Heart left ventricle (tissue), 16 donors: ENCODE data around the gene STIL. TPM values are rescaled to one million over a fixed set of nuclear protein-coding genes. Genes with fewer than 3 reads are reported as not detected.

ENCODE experiments used
- ATAC-seq, 4 donors: fragments of 200-7000 bp; cut with Tn5 transposase; one replicate each; pipeline ENCODE4 v1.9.1; 2020 to 2022; ENCODE audit warnings: moderate library complexity in 4 of 4, mild to moderate bottlenecking in 3 of 4, moderate number of reproducible peaks in 1 of 4
- DNase-seq, 5 donors: peaks; one replicate each; pipeline ENCODE4 v3.0.0-alpha.2; 2020
- H3K27ac ChIP-seq, 12 donors: fragments of 200-600 bp; sonication (generic) in 4 of 12; one replicate each; pipeline versions ENCODE4 v1.5.0 to v1.8.0; 2016 to 2022; ENCODE audit warnings: mild to moderate bottlenecking in 2 of 12
- H3K27me3 ChIP-seq, 9 donors: fragments of 200-600 bp; sonication (generic) in 2 of 9; one replicate each; pipeline versions ENCODE4 v1.5.1 to v1.8.0; 2016 to 2022; ENCODE audit warnings: mild to moderate bottlenecking in 3 of 9
- H3K36me3 ChIP-seq, 9 donors: fragments of 200-600 bp; sonication (generic) in 2 of 9; one replicate each; pipeline versions ENCODE4 v1.5.0 to v1.8.0; 2018 to 2022; ENCODE audit warnings: mild to moderate bottlenecking in 2 of 9
- H3K4me1 ChIP-seq, 12 donors: fragments of 200-600 bp; sonication (generic) in 4 of 12; one replicate each; pipeline versions ENCODE4 v1.5.0 to v1.8.0; 2016 to 2022; ENCODE audit warnings: mild to moderate bottlenecking in 3 of 12
- H3K4me3 ChIP-seq, 12 donors: fragments of 200-600 bp; sonication (generic) in 4 of 12; one replicate each; pipeline versions ENCODE4 v1.5.0 to v1.8.0; 2017 to 2022; ENCODE audit warnings: mild to moderate bottlenecking in 9 of 12, moderate library complexity in 4 of 12
- H3K9me3 ChIP-seq, 12 donors: fragments of 200-600 bp; sonication (generic) in 4 of 12; one replicate each; pipeline versions ENCODE4 v1.5.0 to v1.8.0; 2016 to 2022; ENCODE audit warnings: mild to moderate bottlenecking in 1 of 12
- POLR2A ChIP-seq, 2 donors: fragments of 450-650 bp; IDR thresholded peaks; one replicate each; pipeline ENCODE4 v1.6.1; 2017; ENCODE audit warnings: antibody characterized with exemption in 2 of 2, mild to moderate bottlenecking in 2 of 2, moderate library complexity in 2 of 2
- WGBS, 4 donors: extraction: QIAGEN DNeasy Blood & Tissue Kit in 2 of 4; methylation state at CpG; one replicate each; pipeline versions ENCODE4 v1.1.5 to v1.1.7; 2013 to 2018; 5-methylcytosine and 5-hydroxymethylcytosine counted together
- intact Hi-C, 10 donors: fragments of 100-400 bp; cut with DNase I; formaldehyde crosslinking; loops; one replicate each; pipeline versions ENCODE4 v1.11.1 to v1.14.2; 2022
- polyA plus RNA-seq, 2 donors: library from polyadenylated mRNA; stranded (reverse); fragments of 200-250 nt; gene quantifications; one replicate each; pipeline ENCODE4 v1.2.3, GENCODE V29; 2013
- total RNA-seq, 9 donors: library from RNA; depleted of rRNA in 2 of 9; stranded (reverse); fragments of >200 nt in 2 of 9; fragmentation: NEBNext Ultra II Directional in 3 of 9; extraction: Animal tissue kit (Norgen Biotek cat#: 25700) in 3 of 9; gene quantifications; one replicate each; pipeline versions ENCODE4 v1.1.0 to v1.2.4, GENCODE V29; 2016 to 2023
- TF ChIP-seq, protein P1 (sequence below), 12 donors: fragments of 200-600 bp; sonication (generic) in 4 of 12; IDR thresholded peaks; one replicate each; pipeline versions ENCODE4 v1.5.0 to v1.8.0; 2018 to 2022; ENCODE audit warnings: antibody characterized with exemption in 12 of 12, mild to moderate bottlenecking in 5 of 12
- donor health status: ischemic (EF 13 %, LVEDD 7.1; RV severe dilation, severe dysfunction).
- donor health status: healthy with polysubstance abuse.
- donor health status: DM: no; HTN: yes; CAD: no.
- donor health status: DM: no; HTN: no; CAD: no.
- donor health status: ischemic (EF 25% LVEDD 6.9; RV normal size, moderate dysfunction).
- donor health status: ischemic (EF 25% LVEDD 5.7; RV mildly dilated, moderate dysfunction).
- donor health status: healthy.
- donor health status: DM: yes; HTN: yes; CAD: no.
- donor health status: ischemic (EF 35%, LVEDD 5.7; RV mildly dilated, moderate dysfunction).
- donor health status: nonischemic (EF 11% LVEDD 7.7; RV severe dilation, severe dysfunction).
- donor health status: DM: yes; HTN: yes; CAD: no.
- donor health status: PGD.
- donor health status: ischemic (EF 29% LVEDD 5.4; RV normal size, mild dysfunction).
- donor health status: nonischemic (EF 23%, LVEDD 6.1; RV moderate dilation, normal function).

Gene STIL
- total and polyA plus RNA-seq, 11 donors = 0.19 to 3.1 (median 0.60) TPM

DNA sequence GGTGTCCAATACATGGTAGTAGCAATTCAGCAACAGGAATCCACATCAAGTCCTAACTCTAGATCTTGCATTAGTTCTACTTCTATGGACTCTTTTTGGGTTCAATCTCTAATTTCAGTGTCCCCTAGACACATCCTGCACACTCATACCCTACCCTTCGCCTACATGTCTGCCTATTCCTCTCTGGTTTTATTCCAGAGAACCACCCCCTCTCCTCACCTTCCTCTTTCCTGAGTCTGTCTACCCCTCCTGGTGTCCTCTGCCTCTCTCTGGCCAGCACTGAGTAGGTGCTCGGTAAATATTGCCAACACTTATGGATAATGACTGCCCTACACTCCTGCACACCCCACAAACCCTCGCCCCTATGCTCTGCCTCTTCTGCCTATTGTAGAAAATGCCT is 91.5 kb downstream of the STIL start:
- Histone ChIP-seq H3K36me3 (peaks cover 0 to 5% (median 0%) of the 10 kb centered on the region in 9 donors), H3K9me3 (no peaks in the 10 kb centered on the region), H3K27ac (no peak overlapping the region), H3K4me1 (peaks cover 0 to 42% (median 17%) of the 10 kb centered on the region in 12 donors), H3K27me3 (peaks cover 15 to 58% (median 41%) of the 10 kb centered on the region in 9 donors), H3K4me3 (no peak overlapping the region)
- intact Hi-C loops = no loop called here
- DNase-seq (no peak), ATAC-seq (no peak)
- TF ChIP-seq, protein P1, sequence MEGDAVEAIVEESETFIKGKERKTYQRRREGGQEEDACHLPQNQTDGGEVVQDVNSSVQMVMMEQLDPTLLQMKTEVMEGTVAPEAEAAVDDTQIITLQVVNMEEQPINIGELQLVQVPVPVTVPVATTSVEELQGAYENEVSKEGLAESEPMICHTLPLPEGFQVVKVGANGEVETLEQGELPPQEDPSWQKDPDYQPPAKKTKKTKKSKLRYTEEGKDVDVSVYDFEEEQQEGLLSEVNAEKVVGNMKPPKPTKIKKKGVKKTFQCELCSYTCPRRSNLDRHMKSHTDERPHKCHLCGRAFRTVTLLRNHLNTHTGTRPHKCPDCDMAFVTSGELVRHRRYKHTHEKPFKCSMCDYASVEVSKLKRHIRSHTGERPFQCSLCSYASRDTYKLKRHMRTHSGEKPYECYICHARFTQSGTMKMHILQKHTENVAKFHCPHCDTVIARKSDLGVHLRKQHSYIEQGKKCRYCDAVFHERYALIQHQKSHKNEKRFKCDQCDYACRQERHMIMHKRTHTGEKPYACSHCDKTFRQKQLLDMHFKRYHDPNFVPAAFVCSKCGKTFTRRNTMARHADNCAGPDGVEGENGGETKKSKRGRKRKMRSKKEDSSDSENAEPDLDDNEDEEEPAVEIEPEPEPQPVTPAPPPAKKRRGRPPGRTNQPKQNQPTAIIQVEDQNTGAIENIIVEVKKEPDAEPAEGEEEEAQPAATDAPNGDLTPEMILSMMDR (IDR thresholded peaks at IDR 0.05) = no peak
- TF ChIP-seq POLR2A (IDR thresholded peaks at IDR 0.05) = no peak
- 79 to 89% (median 88%) methylated on average over 3 of the region's 3 CpGs for WGBS, 4 donors

GRCh38 chr1:47219590-47220220 is 94.2 kb downstream of the STIL start:
- 87 to 91% (median 90%) methylated on average over 19 to 29 of the region's 29 CpGs for WGBS, 4 donors
- ATAC-seq = no peak

GRCh38 chr1:47219001-47219400 is 94.9 kb downstream of the STIL start:
- ATAC-seq (no peak), DNase-seq (no peak)
- no peaks in the 10 kb centered on the region for H3K9me3 ChIP-seq
- TF ChIP-seq POLR2A (IDR thresholded peaks at IDR 0.05) = no peak
- TF ChIP-seq, protein P1 (IDR thresholded peaks at IDR 0.05) = no peak
- no peak overlapping the region for H3K27ac ChIP-seq
- H3K27me3 ChIP-seq = peaks cover 0 to 24% (median 9%) of the 10 kb centered on the region in 9 donors
- intact Hi-C loops = no loop called here
- WGBS, 4 donors = 87 to 92% (median 89%) methylated on average over 4 of the region's 4 CpGs
- H3K4me3 ChIP-seq = no peak overlapping the region
- H3K36me3 ChIP-seq = peaks cover 0 to 5% (median 0%) of the 10 kb centered on the region in 9 donors
- H3K4me1 ChIP-seq = peaks cover 0 to 10% (median 0%) of the 10 kb centered on the region in 12 donors

More at GRCh38 chr1:47219590-47220220, 94.2 kb downstream of the STIL start:
- Histone ChIP-seq H3K36me3 (peaks cover 0 to 5% (median 0%) of the 10 kb centered on the region in 9 donors), H3K9me3 (no peaks in the 10 kb centered on the region), H3K27ac (no peak overlapping the region), H3K4me1 (peaks cover 0 to 14% (median under 1%) of the 10 kb centered on the region in 12 donors), H3K27me3 (peaks cover 0 to 31% (median 15%) of the 10 kb centered on the region in 9 donors), H3K4me3 (no peak overlapping the region)
- TF ChIP-seq POLR2A (IDR thresholded peaks at IDR 0.05) = no peak
- TF ChIP-seq, protein P1 (IDR thresholded peaks at IDR 0.05) = no peak
- intact Hi-C loops = no loop called here
- no peak for DNase-seq

DNA sequence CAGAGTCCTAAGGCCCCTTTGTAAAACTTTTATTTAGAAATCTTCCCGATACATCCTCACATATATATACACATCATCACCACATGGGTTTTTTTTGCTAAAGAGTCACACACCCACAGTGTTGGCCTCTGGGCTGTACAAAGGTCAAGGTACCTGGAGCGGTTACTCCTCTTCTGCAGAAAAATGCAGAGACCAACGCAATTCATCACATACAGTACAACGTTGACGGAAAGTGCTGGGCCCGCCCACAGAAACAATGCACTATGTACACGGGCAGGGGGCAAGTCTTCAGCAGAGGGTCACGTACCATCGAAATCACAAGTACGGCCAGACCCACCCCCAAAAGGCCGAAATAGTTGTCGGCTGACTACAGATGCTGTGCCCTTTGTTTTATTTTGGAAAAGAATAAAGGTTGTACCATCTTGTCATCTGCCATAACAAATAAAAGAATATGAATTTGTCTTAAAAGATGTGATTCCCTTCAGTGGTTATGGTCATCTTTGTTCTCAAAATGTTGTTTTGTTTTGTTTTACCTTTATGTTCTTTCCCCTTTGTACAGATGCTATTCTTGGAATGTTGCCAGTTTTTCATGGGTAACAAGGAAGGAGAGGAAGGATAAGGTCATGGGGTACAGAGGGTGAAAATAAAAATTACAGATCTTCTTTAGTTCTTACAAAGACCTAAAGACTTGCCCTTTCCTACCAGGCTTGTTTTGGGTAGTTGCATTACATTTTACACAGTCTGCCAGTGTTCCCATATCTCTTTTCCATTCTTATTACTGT is 97.5 kb downstream of the STIL start:
- TF ChIP-seq, protein P1 (IDR thresholded peaks at IDR 0.05) = no peak
- TF ChIP-seq POLR2A (IDR thresholded peaks at IDR 0.05) = no peak
- no peak overlapping the region for H3K4me3 ChIP-seq
- H3K27me3 ChIP-seq = peaks cover 0 to 5% (median 0%) of the 10 kb centered on the region in 9 donors
- intact Hi-C loops = no loop called here
- WGBS, 4 donors = 84 to 92% (median 88%) methylated on average over 12 of the region's 12 CpGs
- H3K4me1 ChIP-seq = peaks cover 0 to 16% (median 7%) of the 10 kb centered on the region in 12 donors
- H3K27ac ChIP-seq = no peak overlapping the region
- DNase-seq (no peak), ATAC-seq (no peak)
- H3K9me3 ChIP-seq = no peaks in the 10 kb centered on the region
- peaks cover 0 to 5% (median 0%) of the 10 kb centered on the region in 9 donors for H3K36me3 ChIP-seq
